ENCODE data around the gene LAMA3.

- no peak for TF ChIP-seq EZH2 (IDR thresholded peaks at IDR 0.05; ENCODE audit: borderline replicate concordance, low read depth, low read length, severe bottlenecking)
- TF ChIP-seq, protein P1, sequence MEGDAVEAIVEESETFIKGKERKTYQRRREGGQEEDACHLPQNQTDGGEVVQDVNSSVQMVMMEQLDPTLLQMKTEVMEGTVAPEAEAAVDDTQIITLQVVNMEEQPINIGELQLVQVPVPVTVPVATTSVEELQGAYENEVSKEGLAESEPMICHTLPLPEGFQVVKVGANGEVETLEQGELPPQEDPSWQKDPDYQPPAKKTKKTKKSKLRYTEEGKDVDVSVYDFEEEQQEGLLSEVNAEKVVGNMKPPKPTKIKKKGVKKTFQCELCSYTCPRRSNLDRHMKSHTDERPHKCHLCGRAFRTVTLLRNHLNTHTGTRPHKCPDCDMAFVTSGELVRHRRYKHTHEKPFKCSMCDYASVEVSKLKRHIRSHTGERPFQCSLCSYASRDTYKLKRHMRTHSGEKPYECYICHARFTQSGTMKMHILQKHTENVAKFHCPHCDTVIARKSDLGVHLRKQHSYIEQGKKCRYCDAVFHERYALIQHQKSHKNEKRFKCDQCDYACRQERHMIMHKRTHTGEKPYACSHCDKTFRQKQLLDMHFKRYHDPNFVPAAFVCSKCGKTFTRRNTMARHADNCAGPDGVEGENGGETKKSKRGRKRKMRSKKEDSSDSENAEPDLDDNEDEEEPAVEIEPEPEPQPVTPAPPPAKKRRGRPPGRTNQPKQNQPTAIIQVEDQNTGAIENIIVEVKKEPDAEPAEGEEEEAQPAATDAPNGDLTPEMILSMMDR (IDR thresholded peaks at IDR 0.05; ENCODE audit: borderline replicate concordance, extremely low read depth, low read length, poor library complexity, severe bottlenecking), result no peak
Measured at GRCh38 chr18:23963443-23964165, 274.4 kb downstream of the LAMA3 start.

All from DND-41 (cell line).